ENCODE results near the gene EFNA3. TPM values are rescaled to one million over a fixed set of nuclear protein-coding genes. Genes with fewer than 3 reads are reported as not detected.

The EFNA3 gene
- total and polyA plus RNA-seq, 9 of the 15 experiments (the other 6 are each of a cell fraction or from before 2014, with no cell fraction given): 0.59 to 7.9 (median 4.7) TPM

GRCh38 chr1:155080312-155081228, 1.9 kb downstream of the EFNA3 start (continued):
- TF ChIP-seq PBX2 (CRISPR knock-in tag; IDR thresholded peaks at IDR 0.05; ENCODE audit: low read depth) (no peak), PBX2 (tag; conservative IDR thresholded peaks at IDR 0.05; ENCODE audit: low read depth) (peak; percentile 61; the same call in 1 of the 2 replicates), ZNF449 (CRISPR knock-in tag; IDR thresholded peaks at IDR 0.05) (no peak), RB1 (IDR thresholded peaks at IDR 0.05; ENCODE audit: low read depth) (peak; percentile 75; the same call in 1 of the 2 replicates), HDAC1 (IDR thresholded peaks at IDR 0.05) (peak in 1 of 2 experiments; percentile 40; a peak in 2 of 4 replicates), THAP12 (CRISPR knock-in tag; IDR thresholded peaks at IDR 0.05) (no peak)
- TF ChIP-seq, protein P1, sequence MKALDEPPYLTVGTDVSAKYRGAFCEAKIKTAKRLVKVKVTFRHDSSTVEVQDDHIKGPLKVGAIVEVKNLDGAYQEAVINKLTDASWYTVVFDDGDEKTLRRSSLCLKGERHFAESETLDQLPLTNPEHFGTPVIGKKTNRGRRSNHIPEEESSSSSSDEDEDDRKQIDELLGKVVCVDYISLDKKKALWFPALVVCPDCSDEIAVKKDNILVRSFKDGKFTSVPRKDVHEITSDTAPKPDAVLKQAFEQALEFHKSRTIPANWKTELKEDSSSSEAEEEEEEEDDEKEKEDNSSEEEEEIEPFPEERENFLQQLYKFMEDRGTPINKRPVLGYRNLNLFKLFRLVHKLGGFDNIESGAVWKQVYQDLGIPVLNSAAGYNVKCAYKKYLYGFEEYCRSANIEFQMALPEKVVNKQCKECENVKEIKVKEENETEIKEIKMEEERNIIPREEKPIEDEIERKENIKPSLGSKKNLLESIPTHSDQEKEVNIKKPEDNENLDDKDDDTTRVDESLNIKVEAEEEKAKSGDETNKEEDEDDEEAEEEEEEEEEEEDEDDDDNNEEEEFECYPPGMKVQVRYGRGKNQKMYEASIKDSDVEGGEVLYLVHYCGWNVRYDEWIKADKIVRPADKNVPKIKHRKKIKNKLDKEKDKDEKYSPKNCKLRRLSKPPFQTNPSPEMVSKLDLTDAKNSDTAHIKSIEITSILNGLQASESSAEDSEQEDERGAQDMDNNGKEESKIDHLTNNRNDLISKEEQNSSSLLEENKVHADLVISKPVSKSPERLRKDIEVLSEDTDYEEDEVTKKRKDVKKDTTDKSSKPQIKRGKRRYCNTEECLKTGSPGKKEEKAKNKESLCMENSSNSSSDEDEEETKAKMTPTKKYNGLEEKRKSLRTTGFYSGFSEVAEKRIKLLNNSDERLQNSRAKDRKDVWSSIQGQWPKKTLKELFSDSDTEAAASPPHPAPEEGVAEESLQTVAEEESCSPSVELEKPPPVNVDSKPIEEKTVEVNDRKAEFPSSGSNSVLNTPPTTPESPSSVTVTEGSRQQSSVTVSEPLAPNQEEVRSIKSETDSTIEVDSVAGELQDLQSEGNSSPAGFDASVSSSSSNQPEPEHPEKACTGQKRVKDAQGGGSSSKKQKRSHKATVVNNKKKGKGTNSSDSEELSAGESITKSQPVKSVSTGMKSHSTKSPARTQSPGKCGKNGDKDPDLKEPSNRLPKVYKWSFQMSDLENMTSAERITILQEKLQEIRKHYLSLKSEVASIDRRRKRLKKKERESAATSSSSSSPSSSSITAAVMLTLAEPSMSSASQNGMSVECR (CRISPR knock-in tag; IDR thresholded peaks at IDR 0.05): 0 out of 2 replicates have a peak, but pooled peaks have one; percentile 30
